ENCODE data around the gene SMC6.

DNA sequence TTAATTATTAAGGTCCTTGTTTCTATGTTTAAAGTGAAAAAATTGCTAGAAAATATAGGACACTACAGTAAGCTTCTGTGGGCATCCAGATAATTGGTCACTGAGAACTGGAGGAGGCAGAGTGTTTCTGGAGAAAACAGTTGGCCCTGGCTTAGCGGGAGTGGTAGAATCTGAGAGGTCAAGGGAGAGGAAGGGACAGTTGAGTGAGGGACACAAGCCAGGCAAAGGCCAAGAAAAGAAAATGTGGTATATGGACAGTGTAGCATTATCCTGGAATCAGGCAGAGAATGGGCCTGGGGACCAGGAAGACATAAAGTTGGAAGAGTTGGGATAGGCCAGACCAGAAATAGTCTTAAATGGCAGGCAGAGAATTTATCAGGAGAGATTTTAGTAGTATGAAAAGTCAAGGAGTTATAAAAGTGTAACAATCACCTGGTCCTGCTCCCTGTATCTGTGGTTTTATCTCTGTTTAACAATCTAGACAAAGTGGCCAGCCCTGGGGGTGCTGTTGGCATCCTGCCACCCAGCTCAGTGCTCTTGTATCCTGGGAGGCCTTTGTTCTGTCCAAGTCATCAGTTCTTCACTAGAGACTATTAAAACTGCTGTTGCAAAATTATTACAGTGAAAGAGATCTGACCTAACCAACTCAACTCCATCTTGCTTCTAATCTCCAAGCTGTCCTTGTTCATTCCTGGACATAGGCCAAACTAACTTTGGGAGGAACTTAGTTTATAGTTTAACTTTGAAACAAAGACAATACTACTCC is 47.3 kb upstream of the SMC6 start:
- TF ChIP-seq POLR2A (IDR thresholded peaks at IDR 0.05) (no peak), CTCF (IDR thresholded peaks at IDR 0.05) (no peak)

Measured in thyroid gland (tissue), 4 donors.